ENCODE measurements around the gene CD81.

GRCh38 chr11:2410616-2411015, 33.5 kb downstream of the CD81 start:
- TF ChIP-seq REST (IDR thresholded peaks at IDR 0.05; ENCODE audit: unreplicated experiment) (no peak), EZH2 (IDR thresholded peaks at IDR 0.05; ENCODE audit: low read depth, unreplicated experiment) (no peak), CTCF (conservative IDR thresholded peaks at IDR 0.05; ENCODE audit: low read depth in 2 of 2) (no peak)
